IPS-NIHi7 (cell line): ENCODE results near the gene OR10X1.

Experiments used
- DNase-seq: peaks from one replicate; pipeline ENCODE4 v3.0.0; 2012; ENCODE audit warnings: mixed read lengths; ENCODE audit errors: extremely low spot score

The OR10X1 gene, protein sequence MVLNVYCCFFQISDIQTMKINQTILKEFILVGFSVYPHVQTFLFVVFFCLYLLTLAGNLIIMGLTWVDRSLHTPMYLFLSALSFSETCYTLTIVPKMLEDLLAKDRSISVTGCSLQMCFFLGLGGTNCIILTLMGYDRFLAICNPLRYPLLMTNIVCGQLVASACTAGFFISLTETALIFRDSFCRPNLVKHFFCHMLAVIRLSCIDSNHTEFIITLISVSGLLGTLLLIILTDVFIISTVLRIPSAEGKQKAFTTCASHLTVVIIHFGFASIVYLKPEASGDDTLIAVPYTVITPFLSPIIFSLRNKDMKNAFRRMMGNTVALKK

GRCh38 chr1:158579733-158580132 is at the start of gene OR10X1:
OR10X1 (minus strand) TSS chr1:158579899; CDS start chr1:158579899, 0 bp downstream.
- no peak for DNase-seq

- no peak for DNase-seq
Observed at GRCh38 chr1:158613764-158614163, 34.1 kb upstream of the OR10X1 start.

GRCh38 chr1:158611916-158612315 is 32.2 kb upstream of the OR10X1 start:
- no peak for DNase-seq

DNA sequence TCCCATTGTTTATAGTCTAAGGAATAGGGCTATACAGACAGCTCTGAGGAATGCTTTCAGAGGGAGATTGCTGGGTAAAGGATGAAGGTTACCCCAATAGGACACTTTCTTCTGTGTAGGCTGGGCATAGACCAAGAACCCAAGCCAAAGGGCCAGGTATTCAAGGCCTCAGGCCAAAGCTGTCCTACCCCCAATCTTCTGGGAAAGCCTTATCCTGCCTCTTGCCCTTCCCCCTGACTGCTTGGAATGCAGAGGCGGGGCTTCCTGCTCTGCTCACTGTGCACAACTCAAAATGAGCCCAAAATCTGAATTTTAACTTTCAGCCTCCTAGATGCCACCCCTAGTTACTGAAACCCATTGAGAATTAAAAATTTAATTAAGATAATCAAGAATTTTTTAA is 27.6 kb upstream of the OR10X1 start:
- peak; percentile 38 for DNase-seq

DNA sequence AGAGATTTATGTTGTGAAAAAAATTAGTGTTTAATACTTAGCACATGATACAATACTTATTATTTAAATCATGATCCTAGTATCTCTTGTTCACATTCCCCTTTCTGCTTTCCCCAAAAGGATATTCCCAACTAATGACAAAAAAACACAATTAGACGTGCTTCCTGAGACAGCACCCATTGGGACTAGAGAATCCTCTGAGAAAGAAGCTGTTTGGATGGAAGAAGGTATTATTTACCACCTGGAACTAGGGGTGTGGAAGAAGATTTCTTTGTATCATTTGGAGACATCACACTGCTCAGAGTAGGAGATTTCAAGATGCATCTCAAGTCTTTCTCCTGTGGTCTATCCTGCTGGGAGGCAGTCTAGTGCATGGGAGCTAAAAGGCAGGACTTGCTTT is 25.3 kb upstream of the OR10X1 start, which contains the start of gene OR10Z1:
TSS of gene OR10Z1 (plus strand) at position 301 of the 400 bp plus-strand sequence. CDS start 1,171 bp downstream, outside the sequence.
- DNase-seq, result no peak

- DNase-seq, result no peak
Observed at GRCh38 chr1:158600735-158601134, 21.0 kb upstream of the OR10X1 start.

DNA sequence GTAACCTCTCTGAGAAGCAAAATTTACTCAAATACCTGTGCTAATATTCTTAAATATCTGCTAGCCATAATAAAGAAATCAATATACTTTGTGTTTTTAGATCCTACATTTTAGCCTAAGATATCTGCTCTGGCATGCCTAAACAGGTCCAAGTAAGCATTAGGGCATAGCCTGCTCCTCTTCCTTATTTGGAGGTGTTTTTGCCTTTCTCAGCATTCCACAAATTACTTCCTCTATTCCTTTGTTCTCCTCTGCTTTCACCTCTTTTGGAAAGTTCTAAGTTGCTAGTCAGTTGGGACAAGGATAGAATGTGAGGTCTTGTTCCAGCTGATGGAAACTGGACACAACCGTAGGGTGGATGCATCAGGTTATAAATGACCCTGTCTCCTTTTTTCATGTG is 7.2 kb upstream of the OR10X1 start:
- no peak for DNase-seq

DNA sequence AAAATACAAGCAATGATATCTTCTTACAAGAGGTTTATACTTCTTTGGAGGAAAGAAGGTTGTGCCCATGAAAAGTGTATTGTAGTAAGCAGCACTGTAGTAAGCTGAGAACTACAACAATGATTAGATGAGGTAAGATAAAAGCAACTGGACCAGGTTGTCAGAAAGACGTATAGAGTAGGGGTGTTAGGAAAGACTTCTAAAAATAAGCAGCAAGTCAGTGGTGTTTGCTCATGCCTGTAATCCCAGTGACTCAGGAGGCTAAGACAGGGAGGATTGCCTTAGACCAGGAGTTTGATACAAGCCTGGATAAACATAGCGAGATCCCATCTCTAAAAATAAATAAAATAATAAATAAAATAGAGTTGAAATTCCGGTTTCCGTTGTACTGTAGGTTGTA is 4.3 kb upstream of the OR10X1 start:
- no peak for DNase-seq

GRCh38 chr1:158577561-158577960 is 2.1 kb downstream of the OR10X1 start:
- DNase-seq, result no peak

DNA sequence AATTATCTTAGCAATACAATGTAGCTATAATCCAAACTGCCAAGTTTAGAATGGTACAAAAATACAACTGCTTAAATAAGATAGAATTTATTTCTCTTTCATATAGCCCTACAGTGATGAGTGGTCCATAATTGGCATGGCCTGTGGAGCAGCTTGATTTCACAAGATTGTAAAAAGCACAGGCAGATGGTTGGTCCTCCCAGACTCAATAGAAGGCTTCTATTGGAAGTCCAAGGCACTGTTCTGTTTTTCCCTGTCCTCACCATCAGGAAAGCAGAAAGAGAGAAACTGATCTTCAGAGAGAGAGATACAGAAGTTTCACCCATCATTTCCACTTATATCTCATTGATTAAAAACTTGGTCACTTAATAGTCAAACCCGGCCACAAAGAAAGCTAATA is 7.5 kb downstream of the OR10X1 start:
- DNase-seq, result no peak

GRCh38 chr1:158570480-158570879 is 9.2 kb downstream of the OR10X1 start, which contains the start of gene OR6P1:
OR6P1 (minus strand) TSS chr1:158570580; CDS start chr1:158563604, 6,976 bp downstream.
- DNase-seq, result no peak

- no peak for DNase-seq
Observed at GRCh38 chr1:158564608-158565007, 15.1 kb downstream of the OR10X1 start.

GRCh38 chr1:158563853-158564252 is 15.8 kb downstream of the OR10X1 start:
- no peak for DNase-seq

- no peak for DNase-seq
Observed at GRCh38 chr1:158559696-158560095, 20.0 kb downstream of the OR10X1 start.

DNA sequence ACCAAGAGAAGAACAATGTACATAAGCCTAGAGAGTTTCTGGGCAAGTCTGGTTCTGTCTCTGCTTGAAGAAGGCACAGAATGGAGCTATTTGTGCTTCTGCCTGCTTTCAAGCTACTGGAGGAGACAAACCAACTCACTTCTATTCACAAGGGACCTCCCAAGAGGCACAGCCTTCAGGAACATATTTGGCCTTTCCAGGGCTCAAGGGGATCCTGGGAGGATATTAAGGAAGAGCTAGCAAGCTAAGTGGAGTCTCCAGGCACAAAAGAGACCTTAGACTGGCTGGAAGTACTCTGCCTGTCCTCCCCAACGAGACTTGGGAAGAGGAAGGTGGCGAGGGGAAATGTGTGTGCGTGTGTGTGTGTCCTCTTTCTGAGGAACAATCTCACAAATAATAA is 25.3 kb downstream of the OR10X1 start, which contains the start of gene OR6Y1:
TSS of gene OR6Y1 (minus strand) at position 54 of the 400 bp plus-strand sequence. CDS start 6,300 bp downstream, outside the sequence.
- DNase-seq, result no peak

DNA sequence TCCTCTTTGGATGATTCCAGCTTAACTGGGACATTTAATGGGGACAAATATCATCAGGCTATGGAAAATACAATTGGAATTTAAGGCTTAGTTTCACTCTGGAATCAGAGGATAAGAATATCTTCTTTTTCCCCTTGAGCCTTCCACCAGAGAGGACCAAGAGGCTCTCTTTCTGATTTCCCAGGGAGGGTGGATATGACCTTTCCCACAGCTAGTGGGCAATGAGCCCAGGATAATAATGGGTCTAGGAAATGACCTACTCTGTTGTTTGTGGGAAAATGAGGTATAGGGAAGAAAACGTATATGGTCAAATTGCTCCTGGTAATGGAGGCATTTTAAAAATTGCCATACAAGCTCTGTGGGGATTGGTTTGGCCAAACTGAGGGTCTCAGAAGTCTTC is 27.4 kb downstream of the OR10X1 start:
- no peak for DNase-seq

- DNase-seq, result no peak
Observed at GRCh38 chr1:158547533-158547932, 32.2 kb downstream of the OR10X1 start.

DNA sequence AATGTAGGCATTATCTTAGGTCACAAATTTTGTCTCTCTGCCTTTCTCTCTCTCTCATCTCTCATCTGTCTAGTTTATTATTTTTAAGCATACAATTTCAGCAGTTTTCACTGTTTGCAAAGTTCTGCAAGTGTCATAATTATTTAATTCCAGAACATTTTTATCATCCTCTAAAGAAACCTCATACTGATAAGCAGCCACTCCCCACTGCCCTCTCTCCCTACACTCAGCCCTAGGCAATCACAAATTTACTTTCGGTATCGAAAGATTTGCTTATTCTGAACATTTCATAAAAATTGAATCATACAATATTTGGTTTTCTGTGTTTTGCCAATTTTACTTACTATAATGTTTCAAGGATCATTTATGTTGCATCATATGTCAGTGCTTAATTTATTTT is 42.1 kb downstream of the OR10X1 start:
- no peak for DNase-seq

GRCh38 chr1:158534496-158534895 is 45.2 kb downstream of the OR10X1 start:
- no peak for DNase-seq
